ENCODE data around the gene CRADD. TPM values are rescaled to one million over a fixed set of nuclear protein-coding genes. Genes with fewer than 3 reads are reported as not detected.

CRADD gene
- total RNA-seq, 1 experiment from 2014 or later = 7.6 TPM

DNA sequence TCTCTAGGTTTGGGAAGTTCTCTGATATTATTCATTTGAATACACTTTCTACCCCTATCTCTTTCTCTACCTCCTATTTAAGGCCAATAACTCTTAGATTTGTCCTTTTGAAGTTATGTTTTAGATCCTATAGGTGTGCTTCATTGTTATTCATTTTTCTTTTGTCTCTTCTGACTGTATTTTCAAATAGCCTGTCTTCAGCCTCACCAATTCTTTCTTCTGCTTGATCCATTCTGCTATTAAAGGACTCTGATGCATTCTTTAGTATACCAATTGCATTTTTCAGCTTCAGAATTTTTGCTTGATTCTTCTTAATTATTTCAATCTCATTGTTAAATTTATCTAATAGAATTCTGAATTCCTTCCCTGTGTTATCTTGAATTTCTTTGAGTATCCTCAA, 199.2 kb downstream of the CRADD start:
- no peak overlapping the region for H2BK20ac ChIP-seq (ENCODE audit: low read depth, low read length, poor library complexity, severe bottlenecking)
- TF ChIP-seq, protein P1, sequence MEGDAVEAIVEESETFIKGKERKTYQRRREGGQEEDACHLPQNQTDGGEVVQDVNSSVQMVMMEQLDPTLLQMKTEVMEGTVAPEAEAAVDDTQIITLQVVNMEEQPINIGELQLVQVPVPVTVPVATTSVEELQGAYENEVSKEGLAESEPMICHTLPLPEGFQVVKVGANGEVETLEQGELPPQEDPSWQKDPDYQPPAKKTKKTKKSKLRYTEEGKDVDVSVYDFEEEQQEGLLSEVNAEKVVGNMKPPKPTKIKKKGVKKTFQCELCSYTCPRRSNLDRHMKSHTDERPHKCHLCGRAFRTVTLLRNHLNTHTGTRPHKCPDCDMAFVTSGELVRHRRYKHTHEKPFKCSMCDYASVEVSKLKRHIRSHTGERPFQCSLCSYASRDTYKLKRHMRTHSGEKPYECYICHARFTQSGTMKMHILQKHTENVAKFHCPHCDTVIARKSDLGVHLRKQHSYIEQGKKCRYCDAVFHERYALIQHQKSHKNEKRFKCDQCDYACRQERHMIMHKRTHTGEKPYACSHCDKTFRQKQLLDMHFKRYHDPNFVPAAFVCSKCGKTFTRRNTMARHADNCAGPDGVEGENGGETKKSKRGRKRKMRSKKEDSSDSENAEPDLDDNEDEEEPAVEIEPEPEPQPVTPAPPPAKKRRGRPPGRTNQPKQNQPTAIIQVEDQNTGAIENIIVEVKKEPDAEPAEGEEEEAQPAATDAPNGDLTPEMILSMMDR (conservative IDR thresholded peaks at IDR 0.05) = no peak
- no peaks in the 10 kb centered on the region for H3K79me2 ChIP-seq (ENCODE audit: insufficient read depth, low read length)
- no peak overlapping the region for H3K18ac ChIP-seq (ENCODE audit: insufficient read length, low read depth, low read length)
- H3K56ac ChIP-seq (ENCODE audit: insufficient read length, low read depth, low read length) = no peak overlapping the region
- no peak for DNase-seq
- H3K4me2 ChIP-seq (ENCODE audit: insufficient read depth, insufficient read length, low read length) = no peak overlapping the region
- no peaks in the 10 kb centered on the region for H4K20me1 ChIP-seq (ENCODE audit: control insufficient read depth, insufficient read depth, insufficient read length)
- no peak overlapping the region for H2BK5ac ChIP-seq (ENCODE audit: insufficient read length, low read length)
- no peak overlapping the region for H4K8ac ChIP-seq (replicated peaks; ENCODE audit: insufficient read length, low read depth, low read length)
- peaks cover 27 to 30% of the 10 kb centered on the region in 2 experiments for H3K9me3 Mint-ChIP-seq
- H2AFZ ChIP-seq (ENCODE audit: low read length) = no peak overlapping the region
- no peak overlapping the region for H3K4me3 Mint-ChIP-seq
- no peak overlapping the region for H2BK12ac ChIP-seq (ENCODE audit: insufficient read length, low read depth, low read length)
- H3K27me3 Mint-ChIP-seq (ENCODE audit: low read depth) = no peaks in the 10 kb centered on the region
- peaks cover 4 to 22% (median 10%) of the 10 kb centered on the region in 3 experiments; a peak in 6 of 7 replicates for H3K36me3 Mint-ChIP-seq (ENCODE audit: insufficient read depth in 1 of 3, low read depth in 3 of 3)
- H3T11ph ChIP-seq (ENCODE audit: low read length) = no peak overlapping the region
- H3K9me3 ChIP-seq (ENCODE audit: control insufficient read depth, low read depth, low read length) = no peaks in the 10 kb centered on the region
- no peak overlapping the region for H2BK120ac ChIP-seq (ENCODE audit: low read depth, low read length, poor library complexity, severe bottlenecking)
- no peak overlapping the region for H3K9ac ChIP-seq (ENCODE audit: extremely low read depth, insufficient read length, low read length)
- H3K23me2 ChIP-seq (ENCODE audit: insufficient read length, low read depth, low read length, poor library complexity, severe bottlenecking) = no peaks in the 10 kb centered on the region
- no peak overlapping the region for H4K91ac ChIP-seq (ENCODE audit: insufficient read length, low read depth, low read length)
- no peaks in the 10 kb centered on the region for H3K27me3 ChIP-seq (ENCODE audit: insufficient read depth, low read length)
- 0 out of 4 replicates have a peak, but pooled peaks cover 0 to 2% of the 10 kb centered on the region in 2 experiments for H3K4me1 Mint-ChIP-seq
- H3K14ac ChIP-seq (ENCODE audit: insufficient read depth, low read length) = no peak overlapping the region
- no peaks in the 10 kb centered on the region for H3K4me1 ChIP-seq (ENCODE audit: insufficient read depth, low read length)
- H3K27ac Mint-ChIP-seq = no peak overlapping the region
- no peak overlapping the region for H2AK5ac ChIP-seq (ENCODE audit: insufficient read length, low read length)
- no peak overlapping the region for H4K5ac ChIP-seq (ENCODE audit: insufficient read length, low read depth, low read length)
- no peak overlapping the region for H3K23ac ChIP-seq (ENCODE audit: insufficient read length, low read depth, low read length)
- no peak overlapping the region for H3K27ac ChIP-seq (ENCODE audit: insufficient read length, low read depth, low read length)
- H3K4ac ChIP-seq (ENCODE audit: low read depth, low read length) = no peak overlapping the region
- no peaks in the 10 kb centered on the region for H3K79me1 ChIP-seq (ENCODE audit: insufficient read depth, low read depth, low read length, poor library complexity, severe bottlenecking)
- no peak overlapping the region for H2BK15ac ChIP-seq (ENCODE audit: low read depth, low read length)

Measured in H9 (cell line).